ENCODE results near the gene NTMT1.
"Not testable (repeated sequence)": the region's sequence is repeated elsewhere in the genome, so short reads cannot be mapped to it uniquely, and the experiment has no call there.

Gene NTMT1

DNA sequence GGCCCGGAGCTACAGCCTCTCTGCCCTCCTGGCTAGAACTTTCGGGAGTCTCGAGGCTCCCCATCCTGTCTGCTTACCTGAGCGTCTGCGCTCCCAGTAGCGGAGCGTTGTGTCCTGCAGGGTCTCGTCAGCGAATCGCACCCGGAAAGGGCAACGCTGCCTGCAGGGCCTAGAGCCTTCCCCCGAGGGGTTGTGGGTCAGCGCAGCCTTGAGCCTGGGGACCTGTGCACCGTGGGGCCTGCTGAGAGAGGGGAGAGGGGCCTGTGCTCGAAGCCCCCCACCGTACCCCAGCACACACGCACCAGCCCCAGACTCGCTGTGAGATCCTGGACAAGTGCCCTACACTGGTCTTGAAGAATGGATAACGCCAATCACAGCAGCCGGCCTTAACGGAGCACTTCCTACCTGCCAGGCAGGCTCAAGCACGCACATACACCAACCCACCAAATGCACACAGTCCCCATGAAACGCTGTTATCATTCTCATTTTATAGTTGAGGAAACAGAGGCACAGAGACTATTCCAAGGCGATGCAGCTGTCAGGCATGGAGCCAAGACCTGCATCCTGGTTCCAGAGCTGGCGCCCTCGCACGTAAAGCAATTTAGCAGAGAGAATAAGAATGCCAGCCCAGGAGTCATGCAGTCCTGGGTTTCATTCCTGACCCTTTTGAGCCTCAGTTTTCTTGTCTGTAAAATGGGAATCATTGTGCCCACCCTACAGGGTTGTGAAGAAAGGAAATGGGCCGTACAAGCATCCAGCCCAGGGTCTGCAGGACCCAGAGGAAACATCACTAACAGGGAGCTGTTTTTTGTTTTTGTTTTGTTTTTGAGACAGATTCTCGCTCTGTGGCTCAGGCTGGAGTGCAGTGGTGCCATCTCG, 10.3 kb upstream of the NTMT1 start:
- no peak for DNase-seq (ENCODE audit: low spot score)

GRCh38 chr9:129617167-129617566, 8.8 kb upstream of the NTMT1 start:
- peak; percentile 66 for DNase-seq (ENCODE audit: low spot score)

GRCh38 chr9:129619787-129620668, 5.9 kb upstream of the NTMT1 start:
- peak; percentile 75 for DNase-seq (ENCODE audit: low spot score)

DNA sequence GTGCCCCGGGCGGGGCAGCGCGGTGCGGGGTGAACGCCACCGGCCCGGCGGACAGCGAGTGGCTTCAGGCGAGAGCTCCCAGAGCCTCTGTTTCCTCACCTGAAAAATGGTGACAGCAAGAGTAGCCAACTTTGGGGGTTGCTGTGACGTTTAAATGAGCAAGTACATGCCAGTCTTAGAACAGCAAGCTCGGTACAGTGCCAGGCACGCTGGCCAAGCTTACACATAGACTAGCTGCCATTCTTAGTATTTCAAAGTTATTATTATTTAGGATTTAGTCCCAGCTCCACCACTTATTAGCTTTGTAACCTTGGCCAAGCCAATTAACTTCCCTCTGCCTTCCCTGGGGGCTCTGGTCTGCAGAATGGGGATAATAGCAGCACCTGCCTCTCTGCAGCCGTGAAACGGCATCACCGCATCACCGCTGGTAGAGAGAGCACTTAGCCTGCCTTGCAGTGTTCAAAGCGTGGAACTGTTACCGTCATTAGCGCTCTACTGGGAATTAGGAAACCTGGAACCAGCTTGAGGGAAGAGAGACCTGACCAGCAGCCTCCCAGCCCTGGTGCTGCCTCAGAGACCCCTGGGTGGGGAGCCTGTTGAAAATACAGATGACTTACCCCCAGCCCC, 5.2 kb upstream of the NTMT1 start, which contains the start of gene C9orf50:
TSS of gene C9orf50 (minus strand) at position 433 of the 627 bp plus-strand sequence. CDS start 527 bp downstream, outside the sequence.
- no peak for DNase-seq (ENCODE audit: low spot score)

DNA sequence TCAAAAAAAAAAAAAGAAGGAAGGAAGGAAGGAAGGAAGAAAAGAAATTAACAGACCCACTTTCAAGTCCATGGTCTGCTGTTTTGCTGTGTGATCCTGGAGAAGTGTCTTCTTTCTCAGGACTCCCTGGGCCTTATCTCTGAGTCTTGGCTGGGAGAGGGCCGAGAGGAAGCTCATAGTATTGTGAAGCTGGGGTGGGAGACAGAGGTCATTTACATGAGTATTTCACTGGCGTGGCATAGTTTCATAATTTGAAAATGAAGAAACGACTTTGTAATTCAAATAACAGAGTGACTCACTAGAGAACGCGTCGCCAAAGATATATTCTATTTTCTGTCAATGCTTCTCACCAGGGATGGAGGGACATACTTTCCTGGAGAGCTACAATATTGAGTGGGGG, 2.6 kb upstream of the NTMT1 start:
- peak; percentile 67 for DNase-seq (ENCODE audit: low spot score)

GRCh38 chr9:129624168-129624759, 1.7 kb upstream of the NTMT1 start:
- peak; percentile 74 for DNase-seq (ENCODE audit: low spot score)

DNA sequence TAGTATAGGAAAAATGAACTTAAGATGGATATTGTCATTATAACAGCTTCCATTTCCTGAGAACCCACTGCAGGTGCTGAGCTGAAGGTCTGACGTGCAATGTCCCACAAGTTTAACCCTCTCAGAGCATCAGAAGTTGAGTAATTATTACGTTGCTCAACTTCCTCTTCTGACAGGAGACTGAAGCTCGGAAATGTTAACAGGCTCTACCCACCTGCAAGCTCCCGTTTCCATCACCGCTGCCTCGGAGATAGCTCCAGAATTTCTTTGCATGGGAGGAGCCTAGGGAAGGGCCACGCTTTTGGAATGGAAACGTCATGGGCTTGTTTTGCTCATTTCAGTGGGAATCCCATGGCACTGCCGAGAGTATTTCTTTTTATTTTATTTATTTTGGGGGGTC, 1.0 kb upstream of the NTMT1 start:
- no peak for DNase-seq (ENCODE audit: low spot score)

DNA sequence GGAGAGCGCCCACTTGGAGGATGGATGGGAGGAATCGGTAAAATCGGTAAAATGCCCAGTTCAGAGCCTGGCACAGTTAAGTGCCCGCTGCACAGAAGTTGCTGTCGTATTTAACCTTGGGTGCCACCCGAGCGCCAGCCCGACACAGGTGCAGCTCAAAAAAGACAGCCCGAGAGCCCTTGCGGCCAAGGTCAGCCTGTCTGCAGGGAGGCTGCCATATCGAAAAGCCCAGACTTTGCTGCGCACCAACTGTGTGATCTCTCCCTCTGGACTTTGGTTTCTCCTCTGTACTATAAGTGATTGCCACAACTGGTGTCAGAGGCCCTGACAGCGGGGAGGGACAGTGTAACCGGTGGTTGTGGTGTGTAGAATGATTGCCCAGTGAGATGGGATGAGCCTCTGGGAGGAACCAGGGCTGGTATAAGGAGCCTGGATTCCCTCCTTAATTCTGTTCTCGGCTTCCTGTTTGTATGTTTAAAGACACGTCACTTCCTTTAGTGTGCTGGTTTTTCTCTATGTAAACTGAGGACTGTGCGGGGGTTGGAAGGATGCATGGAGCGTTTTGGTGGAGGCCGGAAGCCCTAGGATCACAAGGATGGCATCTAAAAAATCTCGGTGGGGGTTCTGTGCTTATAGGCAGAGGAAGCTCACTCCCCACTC, 792 bp downstream of the NTMT1 start:
- DNase-seq (ENCODE audit: low spot score) = peak; percentile 63

GRCh38 chr9:129627556-129628440, 1.8 kb downstream of the NTMT1 start:
- DNase-seq (ENCODE audit: low spot score) = no peak

- no peak for DNase-seq (ENCODE audit: low spot score)
Measured at GRCh38 chr9:129628709-129629108, 2.7 kb downstream of the NTMT1 start.

- DNase-seq (ENCODE audit: low spot score) = no peak
Measured at GRCh38 chr9:129629251-129629820, 3.4 kb downstream of the NTMT1 start.

DNA sequence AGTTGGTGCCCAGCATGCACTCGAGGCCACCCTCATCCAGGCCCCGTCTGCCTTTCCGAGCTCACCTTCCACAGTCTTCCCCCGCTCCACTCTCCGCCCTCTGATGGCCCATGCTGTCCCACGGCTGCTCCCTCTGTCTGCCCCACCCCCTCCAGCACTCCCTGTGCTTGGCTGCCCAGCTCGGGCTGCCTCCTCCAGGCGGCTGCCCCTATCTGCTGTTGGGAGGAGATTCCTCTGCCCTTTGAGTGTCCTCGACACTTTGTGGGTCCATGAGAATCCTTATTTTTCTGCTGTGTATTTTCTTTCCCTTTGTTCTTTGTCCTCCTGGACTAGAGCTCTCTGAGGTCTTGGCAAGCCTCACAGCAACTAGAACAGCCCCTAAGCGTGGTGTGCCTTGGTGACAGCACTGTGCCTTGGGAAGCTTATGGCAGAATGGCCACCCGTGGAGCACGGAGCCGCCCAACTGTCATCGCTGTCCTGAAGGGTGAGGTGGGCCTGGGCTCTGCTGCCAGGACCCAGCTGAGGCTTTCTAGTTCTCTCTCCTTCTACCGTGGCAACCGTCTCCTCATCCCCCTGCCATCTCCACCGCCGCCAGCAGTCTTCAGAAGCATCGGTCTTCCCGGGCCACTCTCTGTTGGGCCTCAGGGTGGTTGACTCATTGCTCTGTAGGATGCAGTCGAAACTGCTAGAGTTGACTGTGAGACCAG, 5.2 kb downstream of the NTMT1 start:
- DNase-seq (ENCODE audit: low spot score) = no peak

GRCh38 chr9:129631674-129632129, 5.7 kb downstream of the NTMT1 start:
- DNase-seq (ENCODE audit: low spot score) = no peak

DNA sequence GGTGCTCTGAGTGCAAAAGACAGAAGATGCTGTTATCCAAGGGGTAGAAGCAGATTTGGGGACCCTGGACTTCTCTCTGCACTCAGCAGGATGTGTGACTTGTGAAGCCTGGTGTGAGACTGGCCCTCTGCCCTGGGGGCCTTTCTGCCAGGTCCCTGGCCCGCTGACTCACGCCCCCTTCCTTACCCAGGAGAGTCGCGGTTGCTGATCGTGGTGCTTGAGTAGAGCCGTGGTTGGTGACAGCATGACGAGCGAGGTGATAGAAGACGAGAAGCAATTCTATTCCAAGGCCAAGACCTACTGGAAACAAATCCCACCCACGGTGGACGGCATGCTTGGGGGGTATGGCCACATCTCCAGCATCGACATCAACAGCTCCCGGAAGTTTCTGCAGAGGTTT, 6.5 kb downstream of the NTMT1 start:
- DNase-seq (ENCODE audit: low spot score) = no peak

GRCh38 chr9:129633207-129633606, 7.2 kb downstream of the NTMT1 start:
- DNase-seq (ENCODE audit: low spot score) = no peak

DNA sequence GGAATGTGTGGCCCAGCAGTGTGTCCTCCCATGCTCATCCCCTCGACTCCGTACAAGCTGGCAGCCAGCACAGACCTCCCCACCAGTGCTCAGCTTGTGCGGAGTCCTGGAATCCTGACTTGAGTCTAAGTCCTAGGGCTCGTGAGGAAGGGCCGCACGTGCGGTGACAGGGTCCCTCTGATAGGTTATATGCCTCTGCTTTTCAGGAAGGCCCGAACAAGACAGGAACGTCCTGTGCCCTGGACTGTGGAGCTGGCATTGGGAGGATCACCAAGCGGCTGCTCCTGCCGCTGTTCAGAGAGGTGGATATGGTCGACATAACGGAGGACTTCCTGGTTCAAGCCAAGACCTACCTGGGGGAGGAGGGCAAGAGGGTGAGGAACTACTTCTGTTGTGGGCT, 7.9 kb downstream of the NTMT1 start:
- DNase-seq (ENCODE audit: low spot score) = no peak

DNA sequence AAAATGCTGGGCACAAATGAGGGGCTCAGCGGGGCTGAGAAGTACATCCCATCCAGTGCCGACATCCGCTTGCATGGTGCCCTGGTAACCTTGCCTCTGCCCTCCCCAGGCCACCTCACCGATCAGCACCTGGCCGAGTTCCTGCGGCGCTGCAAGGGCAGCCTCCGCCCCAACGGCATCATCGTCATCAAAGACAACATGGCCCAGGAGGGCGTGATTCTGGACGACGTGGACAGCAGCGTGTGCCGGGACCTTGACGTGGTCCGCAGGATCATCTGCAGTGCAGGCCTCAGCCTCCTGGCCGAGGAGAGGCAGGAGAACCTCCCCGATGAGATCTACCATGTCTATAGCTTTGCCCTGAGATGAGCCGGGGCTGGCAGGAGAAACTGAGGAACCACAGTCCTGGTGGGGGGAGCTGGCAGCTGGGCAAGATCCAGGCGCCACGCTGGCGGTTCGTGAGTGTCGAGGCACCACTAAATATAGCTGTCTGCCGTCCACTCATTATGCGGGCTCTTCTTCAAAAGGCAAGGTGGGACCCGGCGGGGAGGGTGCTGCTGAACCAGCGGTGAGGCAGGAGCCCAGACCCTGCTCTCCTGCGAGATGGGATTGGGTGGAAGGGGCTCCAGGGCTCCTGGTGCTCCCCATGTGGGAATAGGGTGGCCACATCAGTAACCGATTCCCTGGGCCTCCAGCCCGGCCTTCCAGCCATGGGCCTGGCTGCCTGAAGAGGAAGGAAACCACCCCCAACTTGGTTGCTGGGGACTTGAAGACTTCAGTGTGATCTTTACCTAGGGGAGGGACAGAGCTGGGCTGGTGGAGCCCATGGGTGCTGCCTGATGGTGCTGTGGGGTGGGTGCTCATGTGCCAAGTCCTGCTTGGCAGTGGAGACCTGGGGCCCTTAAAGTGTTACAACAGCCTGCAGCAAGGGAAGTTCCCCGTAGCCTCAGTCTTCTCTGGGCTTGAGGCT, 9.4 kb downstream of the NTMT1 start:
- no peak for DNase-seq (ENCODE audit: low spot score)

DNA sequence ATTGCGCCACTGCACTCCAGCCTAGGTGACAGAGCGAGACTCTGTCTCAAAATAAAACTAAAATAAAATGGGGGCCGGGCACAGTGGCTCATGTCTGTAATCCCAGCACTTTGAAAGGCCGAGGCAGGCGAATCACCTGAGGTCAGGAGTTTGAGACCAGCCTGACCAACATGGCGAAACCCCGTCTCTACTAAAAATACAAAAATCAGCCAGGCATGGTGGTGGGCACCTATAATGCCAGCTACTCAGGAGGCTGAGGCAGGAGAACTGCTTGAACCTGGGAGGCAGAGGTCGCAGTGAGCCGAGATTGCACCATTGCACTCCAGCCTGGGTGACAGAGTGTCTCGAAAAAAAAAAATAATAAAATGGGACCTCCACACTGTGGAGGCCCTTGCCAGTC, 10.4 kb downstream of the NTMT1 start:
- DNase-seq (ENCODE audit: low spot score) = not testable (repeated sequence)
